ENCODE results near the gene ZNF669. TPM values are rescaled to one million over a fixed set of nuclear protein-coding genes. Genes with fewer than 3 reads are reported as not detected.

The ZNF669 gene
- total RNA-seq, 1 experiment from 2014 or later = 19.5 TPM

DNA sequence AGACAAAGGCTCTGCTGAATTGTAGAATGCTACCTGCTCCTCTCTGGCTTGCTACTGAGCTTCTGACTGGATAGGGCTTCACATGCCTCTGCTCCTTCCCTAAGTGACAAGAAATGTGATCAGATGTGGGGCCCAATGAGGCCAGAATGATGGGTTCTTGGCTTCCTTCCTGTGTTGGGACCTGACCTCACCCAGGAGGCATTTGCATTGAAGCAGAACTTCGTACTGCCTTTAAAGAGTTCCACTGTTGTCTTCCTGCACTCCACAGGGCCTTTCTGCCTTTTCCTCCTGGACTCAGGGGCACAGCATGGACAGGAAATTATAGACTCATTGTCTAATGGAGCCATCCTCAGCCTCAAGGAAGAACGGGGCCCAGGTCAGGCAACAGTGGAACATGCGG lies 39.9 kb downstream of the ZNF669 start:
- Histone ChIP-seq H3K79me2 (ENCODE audit: insufficient read depth, low read length) (peaks cover 32% of the 10 kb centered on the region; the same call in 1 of the 2 replicates), H2BK20ac (ENCODE audit: low read depth, low read length, poor library complexity, severe bottlenecking) (no peak overlapping the region), H3K9me3 (ENCODE audit: control insufficient read depth, low read depth, low read length) (no peaks in the 10 kb centered on the region), H3K79me1 (ENCODE audit: insufficient read depth, low read depth, low read length, poor library complexity, severe bottlenecking) (no peaks in the 10 kb centered on the region), H2BK120ac (ENCODE audit: low read depth, low read length, poor library complexity, severe bottlenecking) (no peak overlapping the region), H4K91ac (ENCODE audit: insufficient read length, low read depth, low read length) (no peak overlapping the region), H3K4me1 (ENCODE audit: insufficient read depth, low read length) (no peaks in the 10 kb centered on the region; the same call in 1 of the 2 replicates), H3K9ac (ENCODE audit: extremely low read depth, insufficient read length, low read length) (no peak overlapping the region), H3K18ac (ENCODE audit: insufficient read length, low read depth, low read length) (no peak overlapping the region), H3K27me3 (ENCODE audit: insufficient read depth, low read length) (no peaks in the 10 kb centered on the region), H4K20me1 (ENCODE audit: control insufficient read depth, insufficient read depth, insufficient read length) (no peaks in the 10 kb centered on the region), H2BK15ac (ENCODE audit: low read depth, low read length) (no peak overlapping the region), H2AFZ (ENCODE audit: low read length) (no peak overlapping the region), H2BK5ac (ENCODE audit: insufficient read length, low read length) (no peak overlapping the region), H3K27ac (ENCODE audit: insufficient read length, low read depth, low read length) (no peak overlapping the region), H3K56ac (ENCODE audit: insufficient read length, low read depth, low read length) (no peak overlapping the region), H3K23ac (ENCODE audit: insufficient read length, low read depth, low read length) (no peak overlapping the region), H3T11ph (ENCODE audit: low read length) (no peak overlapping the region), H3K4me2 (ENCODE audit: insufficient read depth, insufficient read length, low read length) (no peak overlapping the region), H2AK5ac (ENCODE audit: insufficient read length, low read length) (no peak overlapping the region), H3K4ac (ENCODE audit: low read depth, low read length) (no peak overlapping the region), H4K8ac (replicated peaks; ENCODE audit: insufficient read length, low read depth, low read length) (no peak overlapping the region), H3K14ac (ENCODE audit: insufficient read depth, low read length) (no peak overlapping the region), H2BK12ac (ENCODE audit: insufficient read length, low read depth, low read length) (no peak overlapping the region), H4K5ac (ENCODE audit: insufficient read length, low read depth, low read length) (no peak overlapping the region), H3K23me2 (ENCODE audit: insufficient read length, low read depth, low read length, poor library complexity, severe bottlenecking) (no peaks in the 10 kb centered on the region)
- TF ChIP-seq, protein P1, sequence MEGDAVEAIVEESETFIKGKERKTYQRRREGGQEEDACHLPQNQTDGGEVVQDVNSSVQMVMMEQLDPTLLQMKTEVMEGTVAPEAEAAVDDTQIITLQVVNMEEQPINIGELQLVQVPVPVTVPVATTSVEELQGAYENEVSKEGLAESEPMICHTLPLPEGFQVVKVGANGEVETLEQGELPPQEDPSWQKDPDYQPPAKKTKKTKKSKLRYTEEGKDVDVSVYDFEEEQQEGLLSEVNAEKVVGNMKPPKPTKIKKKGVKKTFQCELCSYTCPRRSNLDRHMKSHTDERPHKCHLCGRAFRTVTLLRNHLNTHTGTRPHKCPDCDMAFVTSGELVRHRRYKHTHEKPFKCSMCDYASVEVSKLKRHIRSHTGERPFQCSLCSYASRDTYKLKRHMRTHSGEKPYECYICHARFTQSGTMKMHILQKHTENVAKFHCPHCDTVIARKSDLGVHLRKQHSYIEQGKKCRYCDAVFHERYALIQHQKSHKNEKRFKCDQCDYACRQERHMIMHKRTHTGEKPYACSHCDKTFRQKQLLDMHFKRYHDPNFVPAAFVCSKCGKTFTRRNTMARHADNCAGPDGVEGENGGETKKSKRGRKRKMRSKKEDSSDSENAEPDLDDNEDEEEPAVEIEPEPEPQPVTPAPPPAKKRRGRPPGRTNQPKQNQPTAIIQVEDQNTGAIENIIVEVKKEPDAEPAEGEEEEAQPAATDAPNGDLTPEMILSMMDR (conservative IDR thresholded peaks at IDR 0.05) = no peak
- Mint-ChIP-seq H3K4me3 (no peak overlapping the region), H3K27me3 (ENCODE audit: low read depth) (no peaks in the 10 kb centered on the region), H3K4me1 (peaks cover 4 to 19% of the 10 kb centered on the region in 2 experiments; a peak in 3 of 4 replicates), H3K27ac (no peak overlapping the region), H3K36me3 (ENCODE audit: insufficient read depth in 1 of 3, low read depth in 3 of 3) (peaks cover 10 to 82% (median 68%) of the 10 kb centered on the region in 3 experiments), H3K9me3 (peaks cover 28 to 87% of the 10 kb centered on the region in 2 experiments)
- no CpG with 5 or more reads among the region's 3 CpGs for WGBS (ENCODE audit: extremely low coverage, insufficient read length, low lambda C conversion rate)
- no peak for DNase-seq

All from H9 (cell line).